GM12873 (cell line): ENCODE results near the gene LDHAL6B.

Experiments used
- TF ChIP-seq, protein P1 (sequence below): IDR thresholded peaks from 2 replicates; pipeline ENCODE4 v1.5.1; 2012; ENCODE audit warnings: low read depth, mild to moderate bottlenecking, moderate library complexity, low read length, control low read depth; ENCODE audit not compliant: insufficient read depth; ENCODE audit errors: missing control alignments

LDHAL6B gene

DNA sequence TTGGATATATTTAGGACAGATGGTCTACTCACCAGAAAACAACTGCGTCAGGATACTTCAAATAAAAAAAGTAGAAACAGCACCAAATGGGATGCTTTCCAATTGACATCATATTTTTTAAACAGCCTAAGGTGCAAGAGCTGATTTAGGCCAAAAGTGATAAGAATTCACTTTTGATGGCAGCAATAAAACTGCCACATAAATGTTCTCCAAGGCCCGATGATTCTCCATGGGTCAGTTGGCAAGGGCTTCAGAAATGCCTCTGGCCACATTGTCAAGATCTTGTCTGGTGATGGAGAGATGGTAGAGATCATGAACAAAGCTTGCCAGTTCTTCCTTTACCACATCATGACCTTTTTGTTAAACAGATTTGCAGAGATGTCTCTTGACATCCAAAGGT, 38.9 kb downstream of the LDHAL6B start:
- TF ChIP-seq, protein P1, sequence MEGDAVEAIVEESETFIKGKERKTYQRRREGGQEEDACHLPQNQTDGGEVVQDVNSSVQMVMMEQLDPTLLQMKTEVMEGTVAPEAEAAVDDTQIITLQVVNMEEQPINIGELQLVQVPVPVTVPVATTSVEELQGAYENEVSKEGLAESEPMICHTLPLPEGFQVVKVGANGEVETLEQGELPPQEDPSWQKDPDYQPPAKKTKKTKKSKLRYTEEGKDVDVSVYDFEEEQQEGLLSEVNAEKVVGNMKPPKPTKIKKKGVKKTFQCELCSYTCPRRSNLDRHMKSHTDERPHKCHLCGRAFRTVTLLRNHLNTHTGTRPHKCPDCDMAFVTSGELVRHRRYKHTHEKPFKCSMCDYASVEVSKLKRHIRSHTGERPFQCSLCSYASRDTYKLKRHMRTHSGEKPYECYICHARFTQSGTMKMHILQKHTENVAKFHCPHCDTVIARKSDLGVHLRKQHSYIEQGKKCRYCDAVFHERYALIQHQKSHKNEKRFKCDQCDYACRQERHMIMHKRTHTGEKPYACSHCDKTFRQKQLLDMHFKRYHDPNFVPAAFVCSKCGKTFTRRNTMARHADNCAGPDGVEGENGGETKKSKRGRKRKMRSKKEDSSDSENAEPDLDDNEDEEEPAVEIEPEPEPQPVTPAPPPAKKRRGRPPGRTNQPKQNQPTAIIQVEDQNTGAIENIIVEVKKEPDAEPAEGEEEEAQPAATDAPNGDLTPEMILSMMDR = no peak

DNA sequence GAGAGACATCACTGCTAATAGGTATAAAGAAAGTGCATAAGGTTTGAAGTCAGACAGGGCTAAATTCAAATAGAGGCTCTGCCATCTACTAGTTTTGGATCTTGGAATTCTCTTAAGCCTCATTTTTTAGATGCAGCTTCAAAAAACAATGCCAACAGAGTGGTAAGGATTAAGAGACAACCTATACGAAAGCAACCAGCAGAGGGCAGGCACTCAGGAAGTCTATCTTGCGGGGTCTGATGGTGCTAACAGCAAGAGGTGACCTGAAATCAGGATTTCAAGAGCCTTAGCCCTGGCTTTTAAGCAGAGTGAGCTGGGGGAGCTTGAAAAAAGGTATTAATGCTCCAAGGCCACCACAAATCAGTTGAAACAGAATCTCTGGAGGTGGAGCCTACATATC, 40.7 kb downstream of the LDHAL6B start:
- TF ChIP-seq, protein P1 = peak; percentile 79

DNA sequence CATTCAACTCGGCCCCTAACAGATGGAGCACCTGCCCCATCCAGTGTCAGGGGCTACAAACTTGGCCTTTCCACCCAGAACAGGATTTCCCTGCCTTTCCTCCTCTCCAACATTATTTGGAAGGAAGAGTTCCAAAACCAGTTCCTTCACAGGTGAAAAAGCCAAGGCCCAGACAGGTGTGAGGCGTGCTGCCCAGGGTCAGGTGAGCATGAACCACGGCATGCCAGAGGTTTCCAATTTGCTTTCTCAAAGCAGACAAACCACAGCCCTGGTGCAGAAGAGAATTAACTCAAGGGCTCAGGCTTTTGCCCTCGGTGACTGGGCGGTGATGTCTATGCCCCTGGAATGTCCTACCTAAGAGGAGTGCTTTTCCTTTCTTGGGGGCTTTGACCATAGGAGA, 43.2 kb downstream of the LDHAL6B start:
- TF ChIP-seq, protein P1 = no peak

DNA sequence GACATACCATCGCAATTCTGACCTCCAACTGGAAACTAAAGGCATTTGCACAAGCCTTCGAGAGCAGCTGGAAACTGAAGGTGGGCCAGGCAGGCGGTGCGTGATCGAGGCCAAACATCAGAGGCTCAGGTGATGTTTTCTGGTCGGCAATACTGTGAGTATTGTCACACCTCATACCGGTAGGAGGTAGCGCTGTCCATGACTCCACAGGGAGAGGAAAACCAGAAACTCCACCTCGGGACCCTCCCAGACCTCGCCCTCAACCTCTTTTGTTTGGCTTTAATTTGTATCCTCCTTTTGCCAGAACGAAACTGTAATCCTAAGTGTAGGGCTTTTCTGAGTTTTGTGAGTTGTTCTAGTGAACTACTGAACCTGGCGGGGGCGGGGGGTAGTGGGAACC, 43.6 kb downstream of the LDHAL6B start:
- TF ChIP-seq, protein P1 = no peak

DNA sequence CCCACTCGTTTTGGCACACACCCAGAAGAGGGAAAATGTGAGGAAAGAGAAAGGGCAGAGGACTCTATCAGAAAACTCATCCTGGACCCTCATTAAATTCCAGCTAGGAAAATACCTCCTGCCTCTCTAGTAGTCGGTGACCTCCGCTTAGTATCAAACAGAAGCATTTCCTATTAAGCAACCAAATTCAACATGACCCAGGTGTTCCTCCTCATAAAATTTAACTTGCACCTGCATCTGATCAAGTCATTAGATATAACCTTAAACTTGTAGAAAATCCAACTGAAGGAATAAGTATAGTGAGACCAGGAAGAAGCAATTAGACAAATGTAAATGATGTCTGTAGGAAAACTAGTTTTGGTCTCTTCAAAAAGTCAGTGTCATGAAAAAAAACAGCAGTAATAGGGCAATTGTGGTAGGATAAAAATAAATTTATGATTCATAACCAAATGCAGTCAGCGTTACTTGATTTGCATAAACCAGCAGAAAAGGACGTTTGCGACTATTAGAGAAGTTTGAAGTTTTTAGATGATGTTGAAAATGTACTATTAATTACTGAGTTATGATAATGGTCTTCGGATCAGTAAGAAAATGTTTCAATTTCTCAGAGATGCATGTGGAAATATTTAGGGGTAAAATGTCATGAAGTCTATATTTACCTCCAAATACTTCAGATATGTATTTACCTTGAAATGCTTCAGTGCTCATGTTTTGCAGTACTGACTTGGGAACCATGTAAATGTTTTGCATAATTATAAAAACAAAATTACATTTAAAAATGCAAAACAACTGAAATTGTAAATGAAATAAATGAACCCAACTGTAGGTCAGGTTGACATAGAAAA, 44.6 kb downstream of the LDHAL6B start:
- TF ChIP-seq, protein P1 = no peak

DNA sequence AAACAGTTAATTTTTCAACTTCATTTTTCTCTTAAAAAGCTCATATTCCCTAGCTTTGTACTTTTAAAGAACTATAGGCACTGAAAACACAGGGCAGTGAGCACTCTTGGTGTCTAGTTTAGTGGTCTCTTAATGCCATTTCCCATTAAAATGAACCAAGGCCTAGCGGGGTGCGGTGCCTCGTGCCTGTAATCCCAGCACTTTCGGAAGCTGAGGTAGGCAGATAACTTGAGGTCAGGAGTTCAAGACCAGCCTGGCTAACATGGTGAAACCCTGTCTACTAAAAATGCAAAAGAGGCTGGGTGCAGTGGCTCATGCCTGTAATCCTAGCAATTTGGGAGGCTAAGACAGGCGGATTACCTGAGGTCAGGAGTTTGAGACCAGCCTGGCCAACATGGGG, 45.5 kb downstream of the LDHAL6B start:
- TF ChIP-seq, protein P1 = no peak

DNA sequence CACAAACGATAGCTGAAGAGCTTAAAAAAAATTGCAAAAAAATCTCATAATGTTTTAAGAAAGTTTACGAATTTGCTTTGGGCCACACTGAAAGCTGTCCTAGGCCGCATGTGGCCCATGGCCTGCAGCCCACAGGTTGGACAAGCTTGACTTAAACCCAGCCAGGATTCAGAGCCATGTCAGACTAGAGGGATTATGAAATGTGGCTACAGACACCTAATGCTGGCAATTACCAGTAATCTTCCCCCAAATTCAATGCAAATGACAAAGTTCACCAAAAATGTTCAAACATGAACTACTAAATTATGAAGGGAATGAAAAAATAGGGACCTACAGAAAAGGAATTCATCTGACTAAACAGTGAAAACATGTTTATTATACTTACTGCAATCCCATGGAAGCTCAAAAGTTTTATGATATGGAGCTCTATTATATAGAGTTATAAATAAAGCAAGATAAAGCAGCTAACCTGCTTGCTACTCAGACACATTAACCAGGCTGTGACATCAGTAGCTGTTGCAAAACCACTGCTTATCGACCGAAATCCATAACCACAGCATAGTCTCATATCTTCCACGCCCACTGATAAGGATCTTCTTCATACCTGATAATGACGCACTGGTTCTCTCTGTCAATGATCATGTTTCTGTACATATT, 49.2 kb downstream of the LDHAL6B start:
- TF ChIP-seq, protein P1 = no peak
